Measurements from ENCODE around the gene RBPMS2. TPM values are rescaled to one million over a fixed set of nuclear protein-coding genes. Genes with fewer than 3 reads are reported as not detected.

RBPMS2 gene
- total RNA-seq, 1 donor = 0.09 TPM

DNA sequence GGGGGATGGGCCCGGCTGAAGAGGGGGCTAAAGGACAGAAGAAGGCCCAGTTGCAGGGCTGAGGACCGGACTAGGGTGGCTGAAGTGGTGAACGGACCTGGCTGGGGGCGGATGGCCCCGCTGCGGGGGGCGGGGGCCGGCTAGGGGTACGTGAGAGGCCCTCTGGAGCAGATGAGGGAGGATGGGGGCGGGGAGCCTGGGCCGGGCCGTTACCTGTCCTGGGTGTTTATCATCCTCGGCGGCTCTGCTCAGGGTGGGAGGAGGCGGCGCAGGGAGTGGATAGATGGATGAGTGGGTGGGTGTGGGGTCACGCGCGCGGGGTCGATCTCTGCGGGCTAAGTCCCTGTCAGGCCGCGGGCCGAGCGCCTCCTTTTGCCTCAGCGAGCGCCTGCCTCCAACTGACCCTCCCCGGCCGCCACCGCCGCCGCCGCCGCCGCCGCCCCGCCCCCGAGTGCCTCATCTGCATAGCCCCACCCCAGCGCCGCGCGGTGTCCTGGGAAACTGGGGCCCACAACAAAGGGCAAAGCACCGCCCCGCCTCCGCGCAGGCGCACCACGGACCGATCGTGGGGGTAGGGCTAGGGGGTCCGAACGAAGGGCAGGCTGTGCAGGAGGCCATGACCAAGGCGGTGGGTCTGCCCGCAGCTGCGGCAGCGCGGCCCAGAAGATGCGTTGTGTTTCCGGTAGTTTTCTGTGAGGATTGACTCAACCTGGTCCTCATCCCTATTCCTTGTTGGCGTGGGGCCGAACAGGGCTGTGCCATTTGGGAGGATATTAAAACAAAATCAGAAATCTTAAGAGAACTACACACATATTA, 72.4 kb downstream of the RBPMS2 start:
- H3K4me3 ChIP-seq (ENCODE audit: low read depth, low read length) = peak overlapping the region; percentile 86
- TF ChIP-seq, protein P1, sequence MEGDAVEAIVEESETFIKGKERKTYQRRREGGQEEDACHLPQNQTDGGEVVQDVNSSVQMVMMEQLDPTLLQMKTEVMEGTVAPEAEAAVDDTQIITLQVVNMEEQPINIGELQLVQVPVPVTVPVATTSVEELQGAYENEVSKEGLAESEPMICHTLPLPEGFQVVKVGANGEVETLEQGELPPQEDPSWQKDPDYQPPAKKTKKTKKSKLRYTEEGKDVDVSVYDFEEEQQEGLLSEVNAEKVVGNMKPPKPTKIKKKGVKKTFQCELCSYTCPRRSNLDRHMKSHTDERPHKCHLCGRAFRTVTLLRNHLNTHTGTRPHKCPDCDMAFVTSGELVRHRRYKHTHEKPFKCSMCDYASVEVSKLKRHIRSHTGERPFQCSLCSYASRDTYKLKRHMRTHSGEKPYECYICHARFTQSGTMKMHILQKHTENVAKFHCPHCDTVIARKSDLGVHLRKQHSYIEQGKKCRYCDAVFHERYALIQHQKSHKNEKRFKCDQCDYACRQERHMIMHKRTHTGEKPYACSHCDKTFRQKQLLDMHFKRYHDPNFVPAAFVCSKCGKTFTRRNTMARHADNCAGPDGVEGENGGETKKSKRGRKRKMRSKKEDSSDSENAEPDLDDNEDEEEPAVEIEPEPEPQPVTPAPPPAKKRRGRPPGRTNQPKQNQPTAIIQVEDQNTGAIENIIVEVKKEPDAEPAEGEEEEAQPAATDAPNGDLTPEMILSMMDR (IDR thresholded peaks at IDR 0.05; ENCODE audit: insufficient read depth, low read length) = no peak
- DNase-seq (ENCODE audit: low read depth) = peak; percentile 87

GRCh38 chr15:64701482-64702184, 73.8 kb downstream of the RBPMS2 start:
- TF ChIP-seq, protein P1 (IDR thresholded peaks at IDR 0.05; ENCODE audit: insufficient read depth, low read length) = no peak
- no peak for DNase-seq (ENCODE audit: low read depth)
- peak overlapping the region; percentile 84 for H3K4me3 ChIP-seq (ENCODE audit: low read depth, low read length)

DNA sequence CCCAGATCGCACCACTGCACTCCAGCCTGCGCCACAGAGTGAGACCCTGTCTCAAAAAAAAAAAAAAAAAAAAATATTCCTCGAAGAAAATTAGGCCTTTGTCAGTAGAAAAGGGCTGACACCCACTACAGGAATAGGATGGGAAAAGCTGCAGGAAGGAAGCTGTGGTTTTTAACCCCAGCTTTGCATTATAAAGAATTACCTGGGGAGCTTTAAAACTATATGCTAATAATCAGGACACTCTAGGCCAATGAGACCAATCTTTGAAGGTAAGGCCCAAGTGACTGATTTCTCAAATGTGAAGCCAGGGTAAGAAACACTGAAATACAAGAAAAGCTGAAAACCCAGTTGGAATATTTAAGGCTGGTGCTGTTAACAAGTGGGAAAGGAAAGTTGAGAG, 74.3 kb downstream of the RBPMS2 start:
- TF ChIP-seq, protein P1 (IDR thresholded peaks at IDR 0.05; ENCODE audit: insufficient read depth, low read length) = no peak
- DNase-seq (ENCODE audit: low read depth) = no peak
- peak overlapping the region; percentile 50 for H3K4me3 ChIP-seq (ENCODE audit: low read depth, low read length)

DNA sequence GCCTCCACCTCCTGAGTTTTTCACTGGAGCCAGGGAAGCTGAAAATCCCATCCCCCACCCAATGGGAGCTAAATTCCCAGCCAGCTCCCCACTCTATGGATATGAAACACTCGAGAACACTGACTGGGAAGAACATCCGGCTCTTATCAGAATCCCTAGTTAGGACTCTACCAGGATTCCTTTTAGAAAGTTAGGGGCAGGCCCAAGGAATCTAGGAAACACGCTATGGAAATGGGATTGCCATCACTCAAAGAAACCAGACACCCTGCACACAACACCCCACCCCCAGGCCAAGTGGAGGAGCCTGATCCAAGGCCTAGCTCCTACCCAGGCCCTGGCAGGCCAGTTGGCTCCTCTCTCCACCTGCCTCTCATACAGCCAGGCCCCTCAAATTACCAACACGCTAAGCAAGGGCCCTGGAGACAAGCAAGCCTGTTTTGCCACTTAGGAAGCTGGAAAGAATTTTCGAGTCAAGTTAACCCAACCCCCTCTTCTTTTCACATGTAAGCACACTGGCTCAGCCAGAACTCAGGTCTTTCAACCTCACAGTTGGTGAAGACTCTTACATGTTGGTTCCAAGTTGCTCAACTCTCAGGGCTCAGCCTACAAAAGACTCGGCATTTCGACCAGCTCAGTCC, 75.5 kb downstream of the RBPMS2 start:
- peak overlapping the region; percentile 50 for H3K4me3 ChIP-seq (ENCODE audit: low read depth, low read length)
- DNase-seq (ENCODE audit: low read depth) = peak; percentile 73
- TF ChIP-seq, protein P1 (IDR thresholded peaks at IDR 0.05; ENCODE audit: insufficient read depth, low read length) = no peak

GRCh38 chr15:64698823-64699222, 76.6 kb downstream of the RBPMS2 start:
- no peak overlapping the region for H3K4me3 ChIP-seq (ENCODE audit: low read depth, low read length)
- TF ChIP-seq, protein P1 (IDR thresholded peaks at IDR 0.05; ENCODE audit: insufficient read depth, low read length) = no peak
- DNase-seq (ENCODE audit: low read depth) = no peak

- TF ChIP-seq, protein P1 (IDR thresholded peaks at IDR 0.05; ENCODE audit: insufficient read depth, low read length) = no peak
- DNase-seq (ENCODE audit: low read depth) = peak; percentile 31
- H3K4me3 ChIP-seq (ENCODE audit: low read depth, low read length) = no peak overlapping the region
Observed at GRCh38 chr15:64697911-64698369, 77.4 kb downstream of the RBPMS2 start.

All from fibroblast of the aortic adventitia (primary cell).